ENCODE measurements around the gene RASGRF2.

- TF ChIP-seq EZH2phosphoT487 (IDR thresholded peaks at IDR 0.05; ENCODE audit: borderline replicate concordance) = no peak
- TF ChIP-seq, protein P1, sequence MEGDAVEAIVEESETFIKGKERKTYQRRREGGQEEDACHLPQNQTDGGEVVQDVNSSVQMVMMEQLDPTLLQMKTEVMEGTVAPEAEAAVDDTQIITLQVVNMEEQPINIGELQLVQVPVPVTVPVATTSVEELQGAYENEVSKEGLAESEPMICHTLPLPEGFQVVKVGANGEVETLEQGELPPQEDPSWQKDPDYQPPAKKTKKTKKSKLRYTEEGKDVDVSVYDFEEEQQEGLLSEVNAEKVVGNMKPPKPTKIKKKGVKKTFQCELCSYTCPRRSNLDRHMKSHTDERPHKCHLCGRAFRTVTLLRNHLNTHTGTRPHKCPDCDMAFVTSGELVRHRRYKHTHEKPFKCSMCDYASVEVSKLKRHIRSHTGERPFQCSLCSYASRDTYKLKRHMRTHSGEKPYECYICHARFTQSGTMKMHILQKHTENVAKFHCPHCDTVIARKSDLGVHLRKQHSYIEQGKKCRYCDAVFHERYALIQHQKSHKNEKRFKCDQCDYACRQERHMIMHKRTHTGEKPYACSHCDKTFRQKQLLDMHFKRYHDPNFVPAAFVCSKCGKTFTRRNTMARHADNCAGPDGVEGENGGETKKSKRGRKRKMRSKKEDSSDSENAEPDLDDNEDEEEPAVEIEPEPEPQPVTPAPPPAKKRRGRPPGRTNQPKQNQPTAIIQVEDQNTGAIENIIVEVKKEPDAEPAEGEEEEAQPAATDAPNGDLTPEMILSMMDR (conservative IDR thresholded peaks at IDR 0.05; ENCODE audit: low read length) = no peak
Measured at GRCh38 chr5:81222285-81222684, 262.1 kb downstream of the RASGRF2 start.

Data from Loucy (cell line).